GM10266 (cell line): Measurements from ENCODE around the gene GNAZ.

Experiments
- DNase-seq: peaks from one replicate; pipeline ENCODE4 v3.0.0; 2012; ENCODE audit errors: extremely low spot score
- TF ChIP-seq, protein P1 (sequence below): IDR thresholded peaks from 2 replicates; pipeline ENCODE4 v1.5.1; 2012; ENCODE audit warnings: mild to moderate bottlenecking, low read depth; ENCODE audit not compliant: control insufficient read depth, insufficient read depth; ENCODE audit errors: missing control alignments

Gene GNAZ

DNA sequence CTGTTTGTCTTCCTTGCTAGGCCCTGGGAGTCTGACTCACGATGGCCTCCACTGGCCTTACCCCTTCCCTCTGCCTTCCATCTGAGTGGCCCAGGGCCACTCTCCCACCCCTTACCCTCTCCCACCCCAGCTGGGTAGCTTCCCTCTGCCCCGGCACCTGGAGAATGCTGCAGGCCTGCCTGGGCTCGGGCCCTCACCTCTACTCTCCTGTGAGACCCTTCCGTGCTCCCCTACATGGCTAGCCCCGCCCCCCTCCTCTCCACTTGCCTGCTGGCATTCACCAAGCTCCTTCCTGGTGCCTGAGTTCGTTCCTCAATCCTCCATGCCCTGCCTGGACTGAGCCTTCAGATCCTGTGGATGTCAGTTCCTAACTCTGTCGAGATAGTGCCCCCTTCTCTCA is 83.7 kb downstream of the GNAZ start:
- TF ChIP-seq, protein P1, sequence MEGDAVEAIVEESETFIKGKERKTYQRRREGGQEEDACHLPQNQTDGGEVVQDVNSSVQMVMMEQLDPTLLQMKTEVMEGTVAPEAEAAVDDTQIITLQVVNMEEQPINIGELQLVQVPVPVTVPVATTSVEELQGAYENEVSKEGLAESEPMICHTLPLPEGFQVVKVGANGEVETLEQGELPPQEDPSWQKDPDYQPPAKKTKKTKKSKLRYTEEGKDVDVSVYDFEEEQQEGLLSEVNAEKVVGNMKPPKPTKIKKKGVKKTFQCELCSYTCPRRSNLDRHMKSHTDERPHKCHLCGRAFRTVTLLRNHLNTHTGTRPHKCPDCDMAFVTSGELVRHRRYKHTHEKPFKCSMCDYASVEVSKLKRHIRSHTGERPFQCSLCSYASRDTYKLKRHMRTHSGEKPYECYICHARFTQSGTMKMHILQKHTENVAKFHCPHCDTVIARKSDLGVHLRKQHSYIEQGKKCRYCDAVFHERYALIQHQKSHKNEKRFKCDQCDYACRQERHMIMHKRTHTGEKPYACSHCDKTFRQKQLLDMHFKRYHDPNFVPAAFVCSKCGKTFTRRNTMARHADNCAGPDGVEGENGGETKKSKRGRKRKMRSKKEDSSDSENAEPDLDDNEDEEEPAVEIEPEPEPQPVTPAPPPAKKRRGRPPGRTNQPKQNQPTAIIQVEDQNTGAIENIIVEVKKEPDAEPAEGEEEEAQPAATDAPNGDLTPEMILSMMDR, result no peak
- no peak for DNase-seq

DNA sequence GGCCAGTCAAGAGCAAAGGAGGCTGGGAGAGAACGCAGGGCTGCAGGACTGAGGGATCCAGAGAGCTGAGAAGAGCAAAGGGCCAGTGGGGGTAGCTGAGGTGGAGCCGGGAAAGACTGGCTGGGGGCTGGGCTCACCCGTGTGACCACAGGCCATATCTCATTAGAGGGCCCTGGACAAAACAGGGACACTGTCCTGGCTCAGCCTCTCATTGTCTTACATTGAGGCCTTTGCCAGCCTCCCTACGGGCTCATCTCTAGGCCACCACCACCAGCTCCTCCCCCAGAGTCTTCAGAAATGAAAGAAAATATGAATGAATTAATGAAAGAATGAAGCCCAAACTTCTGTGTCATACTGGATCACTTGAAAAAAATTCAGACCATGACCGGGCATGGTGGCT is 84.1 kb downstream of the GNAZ start:
- no peak for DNase-seq
- TF ChIP-seq, protein P1, result no peak

DNA sequence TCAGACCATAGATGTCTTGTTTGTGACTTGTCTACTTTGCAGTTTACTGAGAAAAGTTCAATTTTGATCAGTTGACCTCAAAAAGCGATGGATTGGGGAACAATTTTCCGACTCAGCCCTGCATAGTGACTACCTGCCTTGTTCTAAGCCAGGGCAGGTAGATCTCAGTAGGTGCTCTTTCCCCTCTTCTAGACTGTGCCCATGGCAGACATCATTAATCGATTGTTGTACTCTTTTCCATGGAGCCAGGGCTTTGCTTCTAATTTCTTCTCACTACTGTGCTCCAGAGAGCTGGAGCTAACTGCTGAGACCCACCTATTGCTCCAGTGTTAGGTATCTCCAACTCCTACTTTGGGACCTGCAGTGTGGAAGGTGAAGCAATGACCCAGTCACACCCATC is 84.8 kb downstream of the GNAZ start:
- TF ChIP-seq, protein P1, result no peak

DNA sequence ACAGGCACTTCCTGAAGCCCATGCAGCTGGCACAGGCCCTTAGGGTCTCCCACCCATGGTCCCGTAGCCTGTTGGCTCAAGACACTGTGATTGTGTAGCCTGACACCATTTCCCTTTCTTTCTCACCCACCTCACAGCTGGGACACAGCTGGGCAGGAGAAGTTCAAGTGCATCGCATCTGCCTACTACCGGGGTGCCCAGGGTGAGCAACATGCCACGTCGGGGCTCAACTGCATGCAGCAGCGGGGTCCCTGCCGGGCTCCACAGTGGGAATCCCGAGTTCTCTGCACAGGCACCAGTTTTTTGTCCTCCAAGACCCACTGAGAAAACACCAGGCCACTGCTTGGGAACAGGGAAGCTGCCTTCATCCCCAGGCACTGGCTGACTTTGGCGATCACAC is 85.5 kb downstream of the GNAZ start:
- DNase-seq, result no peak
- TF ChIP-seq, protein P1, result no peak

More for the DNA sequence above, 84.8 kb downstream of the GNAZ start:
- no peak for DNase-seq

DNA sequence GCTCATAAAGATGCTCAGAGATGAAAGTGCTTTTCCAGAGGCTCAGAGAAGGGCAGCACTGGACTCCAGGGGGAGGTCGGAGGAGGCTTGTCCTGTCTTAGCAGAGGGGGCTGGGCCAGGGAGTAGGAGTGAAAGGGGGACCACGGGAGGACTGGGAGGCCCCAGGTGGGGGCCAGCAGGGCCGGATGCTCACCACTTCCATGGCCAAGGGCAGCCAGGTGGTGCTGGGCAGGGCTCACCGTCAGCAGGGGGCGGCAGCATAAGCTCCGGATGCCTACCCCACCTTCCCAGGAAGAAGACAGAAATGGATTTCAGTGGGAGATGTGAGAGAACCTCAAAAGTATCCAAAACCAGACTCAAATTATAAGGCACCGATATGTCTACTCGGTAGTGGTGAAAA is 86.0 kb downstream of the GNAZ start:
- TF ChIP-seq, protein P1, result no peak
- DNase-seq, result no peak

DNA sequence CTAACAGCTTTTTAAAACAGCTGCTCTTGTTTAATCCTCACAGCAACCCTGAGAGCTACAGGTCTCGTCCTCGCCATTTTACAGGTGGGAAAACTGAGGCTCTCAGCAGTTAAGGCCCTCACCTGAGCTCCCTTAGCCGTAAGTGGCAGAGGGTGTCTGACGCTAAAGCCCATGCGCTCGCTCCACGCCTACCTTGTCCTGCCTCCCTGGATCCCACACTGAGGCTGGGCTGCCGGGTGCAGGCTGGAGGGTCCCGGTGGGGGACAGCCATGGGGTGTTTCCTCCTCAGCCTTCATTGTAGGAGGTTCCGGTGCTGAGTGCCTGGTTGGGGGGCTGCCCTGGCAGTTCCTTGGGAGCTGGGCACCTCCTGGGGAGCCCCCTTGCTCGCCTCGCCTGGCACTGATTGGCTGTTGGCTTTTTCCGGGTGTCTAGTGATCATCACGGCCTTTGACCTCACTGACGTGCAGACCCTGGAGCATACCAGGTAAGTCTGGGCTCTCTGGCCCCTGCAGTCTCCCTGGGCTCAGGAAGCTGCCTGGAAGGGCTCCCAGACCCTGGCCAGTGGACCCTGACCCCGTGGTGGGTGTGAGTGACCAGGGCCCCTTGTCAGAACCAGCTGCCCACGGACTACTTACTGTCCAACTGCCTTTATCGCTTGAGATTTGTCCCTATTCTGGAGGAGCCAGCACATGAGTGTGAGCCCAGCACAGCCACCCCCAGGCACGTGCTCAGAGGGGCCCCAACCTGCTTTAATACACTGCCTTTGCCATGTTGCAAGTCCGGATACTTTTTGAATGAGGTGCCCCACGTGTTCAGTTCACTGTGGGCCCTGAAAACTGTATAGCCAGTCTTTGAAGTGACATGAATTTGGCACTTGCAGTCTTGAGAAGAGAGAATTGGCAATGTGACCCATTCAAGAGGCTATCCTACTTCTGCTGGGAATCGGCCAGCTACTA is 87.5 kb downstream of the GNAZ start:
- TF ChIP-seq, protein P1, result no peak
- no peak for DNase-seq
